LNCAP (cell line): ENCODE data around the gene PABPC1L.

Experiments
- CTCF ChIP-seq: fragments of 450-650 bp; IDR thresholded peaks from 2 replicates; pipeline ENCODE4 v1.5.1; 2017; ENCODE audit warnings: mild to moderate bottlenecking

PABPC1L gene

DNA sequence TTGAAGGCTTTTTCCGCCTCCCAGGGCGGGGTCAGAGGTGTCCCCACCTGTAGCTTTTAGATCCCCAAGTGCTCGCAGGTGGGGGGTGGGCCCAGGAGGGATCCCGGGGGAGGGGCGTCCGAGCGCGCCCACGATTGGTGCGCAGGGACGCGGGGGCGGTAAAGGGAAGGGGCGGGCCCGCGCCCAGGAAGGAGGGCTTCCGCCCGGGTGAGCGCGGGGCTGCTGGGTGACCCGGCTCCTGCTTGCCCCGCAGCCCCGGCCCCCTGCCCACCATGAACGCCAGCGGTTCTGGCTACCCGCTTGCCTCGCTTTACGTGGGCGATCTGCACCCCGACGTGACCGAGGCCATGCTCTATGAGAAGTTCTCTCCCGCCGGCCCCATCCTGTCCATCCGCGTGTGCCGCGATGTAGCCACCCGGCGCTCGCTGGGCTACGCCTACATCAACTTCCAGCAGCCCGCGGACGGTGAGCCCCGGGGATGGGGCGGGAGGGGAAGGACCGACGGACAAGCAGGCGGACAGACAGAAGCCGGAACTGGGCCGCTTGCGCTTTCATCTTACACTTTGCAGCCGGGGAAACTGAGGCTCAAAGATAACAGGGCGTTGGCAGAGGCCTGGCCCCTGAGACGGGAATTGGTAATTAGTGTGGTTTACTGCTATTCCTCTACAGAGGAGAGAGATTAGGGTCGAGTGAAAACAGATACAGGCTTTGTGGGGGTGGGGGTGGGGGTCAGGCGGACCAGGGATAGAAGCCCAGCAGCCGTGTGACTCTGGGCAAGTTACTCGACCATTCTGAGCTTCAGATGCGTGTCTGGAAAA lies at the start of gene PABPC1L:
Gene PABPC1L, plus strand, starts transcription at position 189 of the 818 bp plus-strand sequence. Its CDS starts 84 bp downstream, at position 273.
- no peak for TF ChIP-seq CTCF

DNA sequence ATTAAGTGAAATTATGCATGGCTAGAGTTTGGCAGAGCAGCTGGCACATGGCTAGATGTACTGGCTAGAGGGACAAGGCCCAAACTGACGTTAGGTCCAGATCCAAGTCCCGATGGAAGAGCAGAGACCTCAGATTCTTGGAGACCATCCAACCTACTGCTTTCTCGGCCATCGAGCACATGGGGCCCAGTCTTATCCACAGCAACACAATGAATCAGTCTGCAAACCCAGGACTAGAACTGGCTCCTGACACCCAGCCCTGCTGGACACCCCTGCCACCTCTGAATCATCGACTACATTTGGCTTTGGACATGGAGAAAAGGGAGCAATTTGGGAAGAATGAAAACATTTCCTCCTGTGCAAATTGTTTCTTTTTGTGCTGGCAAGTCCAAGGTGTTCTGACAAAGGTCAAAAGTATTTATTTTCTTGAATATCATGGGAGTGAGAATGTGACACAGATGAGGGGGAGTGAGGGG lies 48.3 kb upstream of the PABPC1L start:
- no peak for TF ChIP-seq CTCF

DNA sequence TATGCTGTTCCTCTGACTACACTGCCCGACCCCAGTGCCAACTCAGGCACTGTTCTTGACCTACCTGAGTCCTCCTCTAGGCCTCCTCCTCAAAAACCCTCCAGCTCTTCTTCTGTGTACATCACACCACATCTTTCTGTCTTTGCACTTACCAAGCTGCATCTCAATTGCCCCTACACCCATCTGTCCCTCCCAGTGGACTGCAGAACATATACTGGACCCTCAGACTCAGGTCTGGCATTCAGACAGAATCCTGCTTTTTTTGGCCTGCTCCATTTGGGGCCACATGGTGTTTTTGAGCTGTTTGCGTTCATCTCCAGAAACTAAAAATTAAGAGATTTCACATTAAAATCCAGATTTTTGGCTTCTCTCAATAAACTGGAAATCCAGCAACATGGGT lies 47.6 kb upstream of the PABPC1L start:
- TF ChIP-seq CTCF: no peak

- no peak for TF ChIP-seq CTCF
Measured at GRCh38 chr20:44866703-44867335, 43.0 kb upstream of the PABPC1L start.

DNA sequence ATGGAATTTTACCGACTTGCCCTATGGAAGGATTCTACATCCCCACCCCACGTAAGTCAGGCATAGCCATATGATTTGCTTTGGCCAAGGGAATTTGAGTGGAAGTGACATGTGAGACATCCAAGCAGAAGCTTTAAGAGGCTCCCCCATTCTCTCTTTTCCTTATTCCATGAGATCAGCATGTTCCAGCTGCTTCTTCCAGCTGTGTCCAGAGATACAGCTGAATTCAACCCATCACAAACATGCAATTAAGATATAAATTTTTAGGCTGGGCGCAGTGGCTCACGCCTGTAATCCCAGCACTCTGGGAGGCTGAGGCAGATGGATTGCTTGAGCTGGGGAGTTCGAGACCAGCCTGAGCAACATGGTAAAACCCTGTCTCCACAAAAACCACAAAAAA lies 40.4 kb upstream of the PABPC1L start:
- TF ChIP-seq CTCF: no peak

GRCh38 chr20:44883214-44883902 lies 26.5 kb upstream of the PABPC1L start:
- no peak for TF ChIP-seq CTCF

GRCh38 chr20:44884907-44885391 lies 24.9 kb upstream of the PABPC1L start:
- TF ChIP-seq CTCF: no peak
